Measurements from ENCODE around the gene POMT2. TPM values are rescaled to one million over a fixed set of nuclear protein-coding genes. Genes with fewer than 3 reads are reported as not detected.
"Not testable (repeated sequence)": the region's sequence is repeated elsewhere in the genome, so short reads cannot be mapped to it uniquely, and the experiment has no call there.

The POMT2 gene
- total RNA-seq, 2 experiments from 2014 or later, result 11.7 to 18.2 TPM

DNA sequence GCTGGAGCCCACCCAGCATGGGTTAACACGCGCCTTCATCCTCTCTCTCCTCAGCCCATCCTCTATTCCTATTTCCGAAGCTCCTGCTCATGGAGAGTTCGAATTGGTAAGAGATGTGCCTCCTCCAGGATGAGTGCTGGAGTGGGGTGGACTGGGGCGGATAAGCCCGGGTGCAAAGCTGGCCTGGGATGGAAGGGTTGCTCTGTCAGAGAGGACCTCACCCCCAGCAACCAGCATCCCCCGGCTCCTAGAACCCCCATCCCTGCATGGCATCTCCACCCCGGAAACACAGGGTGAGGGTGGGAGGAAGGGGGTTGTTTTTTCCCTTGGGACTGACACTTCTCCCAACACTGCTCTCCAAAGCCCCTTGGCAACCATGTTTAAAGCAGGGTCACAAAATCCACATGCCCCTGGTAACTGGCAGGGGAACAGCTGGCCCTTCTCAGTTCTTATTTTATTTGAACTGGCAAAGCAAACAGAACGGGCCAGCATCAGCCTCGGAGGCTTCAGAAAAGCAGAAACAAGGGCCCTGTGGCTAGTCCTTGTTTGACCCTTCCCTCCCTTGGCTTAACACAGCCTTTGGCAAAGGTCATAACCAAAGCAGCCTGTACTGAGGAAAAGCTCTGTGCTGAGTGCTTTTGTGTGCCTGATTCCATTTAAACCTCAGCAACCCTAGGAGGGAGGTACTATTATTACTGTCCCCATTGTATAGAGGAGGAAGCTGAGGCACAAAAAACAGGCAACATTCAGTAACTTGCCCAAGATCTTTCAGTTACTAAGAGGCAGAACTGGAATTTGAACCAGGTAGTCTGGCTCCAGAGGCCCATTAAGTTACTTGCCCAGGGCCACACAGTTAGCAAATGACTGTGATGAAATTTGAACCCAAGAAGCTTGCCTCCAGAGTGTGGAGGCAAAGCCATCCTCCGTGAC lies 4.4 kb upstream of the POMT2 start:
- ATAC-seq, result no peak
- ChIA-PET POLR2A (interaction anchor here (0.7 kb wide), 1 partner anchor 211 kb away, joined by 3 read pairs; no protein-coding TSS in a partner anchor), CTCF (interaction anchor here (0.6 to 3.3 kb wide), 6 partner anchors 9 to 283 kb away, joined by 3 to 12 read pairs (median 4); no protein-coding TSS in a partner anchor)
- H3K4me1 Mint-ChIP-seq, result peaks cover 12% of the 10 kb centered on the region
- H3K27ac Mint-ChIP-seq, result no peak overlapping the region
- no peak overlapping the region for H3K4me3 Mint-ChIP-seq
- H3K27me3 Mint-ChIP-seq, result no peaks in the 10 kb centered on the region
- no peaks in the 10 kb centered on the region for H3K9me3 Mint-ChIP-seq (ENCODE audit: low read depth)
- no peak for DNase-seq
- intact Hi-C loops (cut with DNase I, micrococcal nuclease), result loop anchor here in 1 of 2 experiments (5.0 kb wide), 2 partner anchors 227 to 368 kb away; no protein-coding TSS in a partner anchor
- H3K36me3 Mint-ChIP-seq (ENCODE audit: low read depth), result no peaks in the 10 kb centered on the region

DNA sequence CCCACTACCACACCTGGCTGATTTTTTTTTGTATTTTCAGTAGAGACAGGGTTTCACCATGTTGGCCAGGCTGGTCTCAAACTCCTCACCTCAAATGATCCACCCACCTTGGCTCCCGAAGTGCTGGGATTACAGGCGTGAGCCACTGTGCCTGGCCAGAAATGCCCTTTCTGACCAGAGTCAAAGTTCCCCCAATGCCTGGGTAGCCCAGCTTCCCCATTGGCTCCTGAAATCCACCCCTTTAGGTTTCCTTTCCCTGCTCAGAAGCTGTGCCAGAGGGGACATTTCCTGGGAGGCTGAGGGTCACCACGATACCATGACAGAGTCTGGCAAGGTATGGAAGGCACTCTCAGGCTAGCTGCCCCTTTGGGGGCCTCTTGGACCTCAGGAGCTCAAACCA lies 3.6 kb upstream of the POMT2 start:
- no peak for ATAC-seq
- POLR2A ChIA-PET, result no interaction called here
- Mint-ChIP-seq H3K36me3 (ENCODE audit: low read depth) (no peaks in the 10 kb centered on the region), H3K4me3 (no peak overlapping the region), H3K9me3 (ENCODE audit: low read depth) (no peaks in the 10 kb centered on the region), H3K27me3 (no peaks in the 10 kb centered on the region), H3K4me1 (peaks cover 19% of the 10 kb centered on the region), H3K27ac (no peak overlapping the region)
- no peak for DNase-seq
- CTCF ChIA-PET, result interaction anchor here (0.6 to 1.0 kb wide), 3 partner anchors 8 to 283 kb away, joined by 3 to 4 read pairs (median 4); no protein-coding TSS in a partner anchor
- intact Hi-C loops (cut with DNase I, micrococcal nuclease), result loop anchor here in 1 of 2 experiments (5.0 kb wide), 2 partner anchors 228 to 367 kb away; no protein-coding TSS in a partner anchor

DNA sequence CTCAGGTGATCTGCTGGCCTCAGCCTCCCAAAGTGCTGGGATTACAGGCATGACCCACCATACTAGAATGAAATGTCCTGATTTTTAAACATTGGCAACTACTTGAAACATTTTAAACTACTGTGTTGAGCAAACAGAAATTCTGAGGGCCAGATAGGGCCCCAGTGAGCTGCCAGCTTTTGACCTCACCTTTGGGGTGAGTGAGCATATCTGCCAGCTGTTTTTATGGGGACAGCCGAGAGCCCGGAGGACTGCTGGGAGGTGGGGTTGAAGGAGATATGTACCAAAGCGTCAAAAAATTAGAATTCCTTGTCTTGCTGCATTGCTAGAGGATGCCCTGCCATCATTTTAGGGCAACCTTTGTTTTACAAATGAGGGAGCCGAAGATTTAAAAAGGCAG lies 2.9 kb upstream of the POMT2 start:
- POLR2A ChIA-PET, result no interaction called here
- ATAC-seq (no peak), DNase-seq (no peak)
- H3K27me3 Mint-ChIP-seq, result no peaks in the 10 kb centered on the region
- H3K27ac Mint-ChIP-seq, result no peak overlapping the region
- CTCF ChIA-PET, result no interaction called here
- peaks cover 19% of the 10 kb centered on the region for H3K4me1 Mint-ChIP-seq
- H3K4me3 Mint-ChIP-seq, result no peak overlapping the region
- H3K36me3 Mint-ChIP-seq (ENCODE audit: low read depth), result no peaks in the 10 kb centered on the region
- H3K9me3 Mint-ChIP-seq (ENCODE audit: low read depth), result no peaks in the 10 kb centered on the region
- intact Hi-C loops (cut with DNase I, micrococcal nuclease), result loop anchor here in 1 of 2 experiments (5.0 kb wide), 2 partner anchors 229 to 366 kb away; no protein-coding TSS in a partner anchor

DNA sequence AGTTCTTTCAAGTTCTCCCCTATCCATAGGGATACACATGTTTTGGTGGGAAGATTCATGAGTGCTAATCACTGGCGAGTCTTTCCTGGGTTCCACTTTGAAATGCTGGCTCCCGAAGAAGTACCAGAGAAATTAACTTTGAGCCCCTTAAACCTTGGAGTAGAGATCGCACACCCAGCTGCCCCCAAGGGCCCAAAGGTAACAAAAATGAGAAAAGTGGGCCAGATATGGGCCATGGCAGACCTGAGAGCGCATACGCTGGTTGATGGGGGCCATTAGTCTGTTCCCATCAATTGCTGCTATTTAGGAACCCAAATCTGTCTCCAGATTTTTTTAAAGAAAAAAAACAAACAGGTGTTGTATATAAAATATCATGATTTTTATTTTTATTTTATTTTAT lies 2.3 kb upstream of the POMT2 start:
- Mint-ChIP-seq H3K27me3 (no peaks in the 10 kb centered on the region), H3K27ac (no peak overlapping the region), H3K36me3 (ENCODE audit: low read depth) (no peaks in the 10 kb centered on the region), H3K4me1 (peaks cover 19% of the 10 kb centered on the region), H3K4me3 (no peak overlapping the region), H3K9me3 (ENCODE audit: low read depth) (no peaks in the 10 kb centered on the region)
- ChIA-PET CTCF (interaction anchor here (0.8 kb wide), 1 partner anchor 20 kb away, joined by 5 read pairs; no protein-coding TSS in a partner anchor), POLR2A (no interaction called here)
- DNase-seq (no peak), ATAC-seq (no peak)
- intact Hi-C loops (cut with DNase I, micrococcal nuclease), result loop anchor here in 1 of 2 experiments (5.0 kb wide), 2 partner anchors 229 to 366 kb away; no protein-coding TSS in a partner anchor

DNA sequence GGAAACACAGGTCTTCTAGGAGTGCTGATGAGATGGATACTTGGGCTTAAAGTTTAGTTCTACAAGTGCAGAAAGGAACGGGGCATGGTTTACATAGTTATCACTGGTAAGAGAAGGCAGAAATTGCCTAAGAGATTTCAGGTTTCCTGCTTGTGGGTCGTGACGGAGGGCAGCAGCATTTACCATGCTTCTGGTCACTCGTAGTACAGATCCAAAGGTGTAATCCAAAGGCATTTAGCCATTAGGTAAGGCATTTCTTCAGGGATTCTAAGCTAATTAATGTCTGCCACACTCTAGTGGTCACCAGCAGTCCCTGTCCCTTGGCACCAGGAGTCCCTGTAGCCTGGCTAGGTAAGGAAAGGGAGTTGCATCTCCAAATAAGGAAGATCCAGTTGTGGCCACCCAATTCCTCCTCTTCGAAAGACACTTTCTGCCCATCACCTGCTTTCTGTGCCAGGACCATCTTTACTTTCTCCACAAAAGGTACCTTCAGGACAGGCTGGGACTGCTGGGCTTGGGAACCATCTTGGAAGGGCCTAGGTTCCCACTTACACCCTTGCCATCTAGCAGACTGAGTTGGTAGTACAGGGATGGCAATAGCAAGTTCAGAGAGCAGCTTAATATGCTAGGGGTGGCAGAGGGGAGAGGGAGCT lies 1.7 kb upstream of the POMT2 start:
- no peaks in the 10 kb centered on the region for H3K36me3 Mint-ChIP-seq (ENCODE audit: low read depth)
- peak overlapping the region; percentile 99 for H3K27ac Mint-ChIP-seq
- ATAC-seq (no peak), DNase-seq (no peak)
- ChIA-PET CTCF (interaction anchor here (0.8 to 2.2 kb wide), 4 partner anchors 13 to 136 kb away, joined by 3 to 10 read pairs (median 7); partner anchors contain the start of gene AHSA1), POLR2A (interaction anchor here (0.6 to 1.3 kb wide), 2 partner anchors 13 to 136 kb away, joined by 3 to 8 read pairs; no protein-coding TSS in a partner anchor)
- peaks cover 19% of the 10 kb centered on the region for H3K4me1 Mint-ChIP-seq
- H3K9me3 Mint-ChIP-seq (ENCODE audit: low read depth), result no peaks in the 10 kb centered on the region
- intact Hi-C loops (cut with DNase I, micrococcal nuclease), result loop anchor here in 1 of 2 experiments (5.0 kb wide), 2 partner anchors 230 to 365 kb away; no protein-coding TSS in a partner anchor
- peak overlapping the region; percentile 92 for H3K4me3 Mint-ChIP-seq
- H3K27me3 Mint-ChIP-seq, result no peaks in the 10 kb centered on the region

DNA sequence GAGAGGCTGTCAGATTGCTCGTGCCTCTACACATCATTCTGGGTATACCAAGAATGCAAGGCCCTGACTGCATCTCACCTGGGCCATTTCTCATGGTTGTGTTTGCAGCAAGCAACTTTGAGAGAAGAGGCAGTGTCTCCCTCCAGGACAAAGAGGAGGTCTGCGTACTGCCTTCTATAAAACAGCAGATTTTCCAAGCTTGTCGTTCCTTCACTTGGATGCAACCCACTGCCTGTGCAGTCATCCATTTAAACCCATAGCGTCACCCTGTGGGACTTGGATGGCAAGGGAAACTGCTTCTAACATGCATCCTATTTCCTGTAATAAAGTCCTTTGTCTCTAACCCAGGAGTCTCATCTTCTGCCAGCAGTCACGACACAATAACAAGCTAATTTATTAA lies 1.3 kb downstream of the POMT2 start:
- intact Hi-C loops (cut with DNase I, micrococcal nuclease), result no loop called here
- POLR2A ChIA-PET, result no interaction called here

DNA sequence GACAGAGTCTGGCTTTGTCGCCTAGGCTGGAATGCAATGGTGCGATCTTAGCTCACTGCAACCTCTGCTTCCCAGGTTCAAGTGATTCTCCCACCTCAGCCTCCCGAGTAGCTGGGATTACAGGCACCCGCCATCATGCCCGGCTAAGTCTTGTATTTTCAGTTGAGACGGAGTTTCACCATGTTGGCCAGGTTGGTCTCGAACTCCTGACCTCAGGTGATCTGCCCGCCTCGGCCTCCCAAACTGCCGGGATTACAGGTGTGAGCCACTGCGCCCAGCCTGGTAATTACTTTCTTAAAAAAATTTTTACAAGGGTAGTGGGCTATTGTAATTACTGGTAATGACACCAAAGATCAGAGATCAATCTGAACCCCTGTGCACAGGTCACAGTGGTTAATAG lies 1.9 kb downstream of the POMT2 start:
- H3K27ac Mint-ChIP-seq; H3K4me3 Mint-ChIP-seq; intact Hi-C loops (cut with DNase I, micrococcal nuclease); DNase-seq; H3K9me3 Mint-ChIP-seq (ENCODE audit: low read depth); ATAC-seq; H3K36me3 Mint-ChIP-seq (ENCODE audit: low read depth); H3K27me3 Mint-ChIP-seq: not testable (repeated sequence)
- CTCF ChIA-PET, result interaction anchor here (0.8 to 0.9 kb wide), 3 partner anchors 16 to 41 kb away, joined by 3 to 5 read pairs (median 3); no protein-coding TSS in a partner anchor
- POLR2A ChIA-PET, result interaction anchor here (0.7 kb wide), 1 partner anchor 417 kb away, joined by 5 read pairs; no protein-coding TSS in a partner anchor
- peaks cover 19% of the 10 kb centered on the region for H3K4me1 Mint-ChIP-seq

More for the DNA sequence above, 1.3 kb downstream of the POMT2 start:
- no peak for ATAC-seq
- Mint-ChIP-seq H3K27ac (peak overlapping the region; percentile 37), H3K27me3 (no peaks in the 10 kb centered on the region), H3K9me3 (ENCODE audit: low read depth) (no peaks in the 10 kb centered on the region), H3K36me3 (ENCODE audit: low read depth) (no peaks in the 10 kb centered on the region), H3K4me3 (peak overlapping the region; percentile 92), H3K4me1 (peaks cover 19% of the 10 kb centered on the region)
- no peak for DNase-seq
- CTCF ChIA-PET, result interaction anchor here (0.7 to 0.9 kb wide), 4 partner anchors 13 to 42 kb away, joined by 3 to 5 read pairs (median 3); no protein-coding TSS in a partner anchor

DNA sequence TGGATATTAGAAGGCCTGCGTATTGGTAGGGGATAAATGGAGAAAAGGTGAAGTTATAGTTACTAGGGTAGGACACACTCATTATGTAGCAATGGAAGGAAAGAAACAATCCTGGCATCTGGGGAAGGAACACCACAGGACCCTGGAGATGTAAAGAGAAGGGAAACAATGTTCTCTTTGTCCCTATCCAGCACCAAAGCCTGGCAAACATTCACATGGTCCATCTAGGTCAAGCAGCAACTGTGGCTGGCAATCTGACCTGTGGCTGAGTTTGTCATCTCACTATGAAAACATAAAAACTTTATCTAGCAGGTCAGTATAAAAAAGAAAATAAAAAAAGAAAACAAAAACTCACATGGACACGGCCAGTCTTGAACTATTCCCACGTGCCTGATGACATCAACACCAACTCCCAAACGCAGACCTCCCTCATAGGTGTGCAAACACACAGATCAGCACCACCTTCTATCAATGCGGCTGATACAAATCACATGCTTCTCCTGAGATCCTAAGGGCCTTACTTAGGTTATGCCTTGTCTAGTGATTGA lies 2.6 kb downstream of the POMT2 start:
- Mint-ChIP-seq H3K9me3 (ENCODE audit: low read depth) (no peaks in the 10 kb centered on the region), H3K27ac (no peak overlapping the region), H3K4me3 (no peak overlapping the region), H3K36me3 (ENCODE audit: low read depth) (no peaks in the 10 kb centered on the region), H3K4me1 (peaks cover 19% of the 10 kb centered on the region), H3K27me3 (no peaks in the 10 kb centered on the region)
- no peak for DNase-seq
- ChIA-PET CTCF (interaction anchor here (0.8 kb wide), 1 partner anchor 73 kb away, joined by 3 read pairs; no protein-coding TSS in a partner anchor), POLR2A (no interaction called here)
- ATAC-seq, result no peak
- intact Hi-C loops (cut with DNase I, micrococcal nuclease), result no loop called here

DNA sequence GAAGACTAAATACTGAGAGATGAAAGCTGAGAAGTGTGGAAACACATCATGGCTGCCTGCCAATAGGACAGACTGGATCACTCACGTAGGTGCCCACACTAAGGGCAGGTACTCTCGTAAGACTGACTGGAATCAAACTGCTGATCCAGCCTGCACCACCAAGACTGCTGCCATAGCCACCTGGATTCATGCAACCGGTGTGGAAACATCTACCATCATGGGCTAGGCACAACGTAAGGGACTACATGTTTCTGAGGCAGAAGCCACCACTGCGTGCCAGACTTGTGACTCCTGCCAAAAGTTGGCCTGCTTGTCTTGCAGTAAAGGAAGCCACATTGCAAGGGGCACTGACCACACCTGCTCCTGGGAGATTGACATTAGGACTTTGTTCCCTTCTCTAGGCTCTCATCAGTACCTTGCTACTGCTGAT lies 3.8 kb downstream of the POMT2 start:
- H3K4me3 Mint-ChIP-seq, result no peak overlapping the region
- H3K36me3 Mint-ChIP-seq (ENCODE audit: low read depth), result no peaks in the 10 kb centered on the region
- ATAC-seq (no peak), DNase-seq (no peak)
- peaks cover 11% of the 10 kb centered on the region for H3K4me1 Mint-ChIP-seq
- no peak overlapping the region for H3K27ac Mint-ChIP-seq
- intact Hi-C loops (cut with DNase I, micrococcal nuclease), result loop anchor here (1.0 to 2.0 kb wide), 6 partner anchors 14 to 444 kb away; no protein-coding TSS in a partner anchor
- H3K27me3 Mint-ChIP-seq, result no peaks in the 10 kb centered on the region
- POLR2A ChIA-PET, result interaction anchor here (1.0 kb wide), 1 partner anchor 69 kb away, joined by 7 read pairs; no protein-coding TSS in a partner anchor
- H3K9me3 Mint-ChIP-seq (ENCODE audit: low read depth), result no peaks in the 10 kb centered on the region
- CTCF ChIA-PET, result interaction anchor here (0.5 to 7.1 kb wide), 18 partner anchors 10 to 951 kb away, joined by 3 to 176 read pairs (median 4); partner anchors contain the start of genes AHSA1, SAMD15 and TMED8

DNA sequence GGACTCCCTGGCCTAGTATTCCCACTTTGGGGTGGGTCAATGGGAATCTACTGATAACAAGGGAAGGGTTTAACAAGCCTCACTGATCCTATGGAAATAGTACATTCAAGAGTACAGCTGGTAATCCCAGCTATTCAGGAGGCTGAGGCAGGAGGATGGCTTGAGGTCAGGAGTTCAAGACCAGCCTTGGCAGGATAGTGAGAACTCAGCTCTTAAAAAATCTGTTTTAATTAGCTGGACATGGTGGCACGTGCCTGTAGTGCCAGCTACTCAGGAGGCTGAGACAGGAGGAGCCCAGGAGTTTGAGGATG lies 4.5 kb downstream of the POMT2 start:
- Mint-ChIP-seq H3K9me3 (ENCODE audit: low read depth) (no peaks in the 10 kb centered on the region), H3K36me3 (ENCODE audit: low read depth) (no peaks in the 10 kb centered on the region), H3K4me1 (peaks cover 9% of the 10 kb centered on the region), H3K27me3 (no peaks in the 10 kb centered on the region), H3K4me3 (no peak overlapping the region), H3K27ac (no peak overlapping the region)
- ChIA-PET POLR2A (interaction anchor here (1.0 kb wide), 2 partner anchors 69 to 141 kb away, joined by 4 to 7 read pairs; partner anchors contain the start of gene VIPAS39), CTCF (interaction anchor here (0.6 to 7.1 kb wide), 41 partner anchors 9 to 443 kb away, joined by 3 to 176 read pairs (median 4); partner anchors contain the start of genes AHSA1, CIPC, SAMD15 and TMED8)
- ATAC-seq (no peak), DNase-seq (no peak)
- intact Hi-C loops (cut with DNase I, micrococcal nuclease), result loop anchor here (1.0 to 2.0 kb wide), 6 partner anchors 13 to 443 kb away; no protein-coding TSS in a partner anchor

Measured in activated CD4-positive, alpha-beta T cell treated with anti-CD3 and anti-CD28 coated beads for 36 hours (primary cell).